Fibroblast of villous mesenchyme (primary cell): Measurements from ENCODE around the gene ELOF1. TPM values are rescaled to one million over a fixed set of nuclear protein-coding genes. Genes with fewer than 3 reads are reported as not detected.

ENCODE experiments used
- DNase-seq: peaks from one replicate; pipeline ENCODE4 v3.0.0-alpha.2; 2010; ENCODE audit warnings: low read depth
- H3K4me3 ChIP-seq: 2 replicates; pipeline ENCODE4 v1.5.1; 2011; ENCODE audit warnings: low read depth, mild to moderate bottlenecking, low read length
- CTCF ChIP-seq: IDR thresholded peaks from 2 replicates; pipeline ENCODE4 v1.5.1; 2012; ENCODE audit warnings: low read depth, mild to moderate bottlenecking, low read length; ENCODE audit not compliant: insufficient read depth
- total RNA-seq: library from RNA; depleted of rRNA; stranded (reverse); fragments of >200 nt; gene quantifications from 2 replicates; pipeline ENCODE4 v1.2.3, GENCODE V29; 2012

ELOF1 gene
- total RNA-seq, 1 donor, result 31.1 TPM

DNA sequence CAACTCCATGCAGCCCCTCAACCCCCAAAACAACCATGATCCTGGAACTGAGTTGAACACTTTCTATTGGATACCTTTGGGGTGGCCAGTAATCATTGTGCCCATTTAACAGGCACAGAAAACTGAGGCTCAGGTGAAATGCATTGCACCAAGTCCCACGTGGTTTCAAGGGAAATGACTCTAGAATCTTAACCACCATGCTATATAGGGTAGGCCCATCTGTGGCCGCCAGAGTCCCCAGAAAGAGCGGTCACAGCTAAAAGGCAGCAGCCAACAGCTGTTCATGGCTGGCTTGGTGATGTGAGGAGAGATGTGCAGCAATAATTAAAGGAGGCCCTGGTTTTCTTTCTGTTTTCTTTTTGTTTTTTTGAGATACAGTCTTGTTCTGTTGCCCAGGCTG, 17.8 kb downstream of the ELOF1 start:
- H3K4me3 ChIP-seq, result no peak overlapping the region
- DNase-seq, result no peak
- no peak for TF ChIP-seq CTCF

DNA sequence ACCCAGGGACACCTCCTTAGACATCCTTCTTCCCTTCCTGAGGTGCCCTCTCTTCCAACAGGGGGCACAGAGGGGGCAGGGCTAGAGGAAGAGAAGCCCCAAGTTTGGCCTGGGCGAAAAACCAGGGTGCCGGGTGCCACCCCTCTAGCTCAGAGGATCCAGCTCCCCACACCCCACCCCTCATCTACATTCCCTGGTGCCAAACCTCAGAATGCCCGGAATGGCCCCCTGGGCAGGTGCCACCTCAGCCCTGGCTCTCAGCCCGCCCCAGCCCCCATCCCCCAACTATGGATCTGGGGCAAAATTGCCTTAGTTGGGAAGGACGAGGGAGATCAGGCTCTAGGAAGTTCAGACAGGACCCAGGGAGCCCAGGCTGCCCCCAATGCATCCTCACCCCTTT, 18.4 kb downstream of the ELOF1 start:
- H3K4me3 ChIP-seq, result no peak overlapping the region
- no peak for DNase-seq
- no peak for TF ChIP-seq CTCF

GRCh38 chr19:11539495-11540365, 19.3 kb downstream of the ELOF1 start:
- no peak for TF ChIP-seq CTCF
- peak; percentile 13 for DNase-seq
- peak overlapping the region; percentile 47 for H3K4me3 ChIP-seq

GRCh38 chr19:11538232-11539036, 20.6 kb downstream of the ELOF1 start, which contains the start of gene CNN1:
Gene CNN1 (plus strand): TSS chr19:11538851. CDS start chr19:11538928, 77 bp downstream.
- TF ChIP-seq CTCF, result no peak
- peak; percentile 58 for DNase-seq
- peak within 1 kb of the TSS; percentile 32 for H3K4me3 ChIP-seq

- TF ChIP-seq CTCF, result peak; percentile 95
- peak; percentile 91 for DNase-seq
- H3K4me3 ChIP-seq, result peak overlapping the region; percentile 48
These were observed 23.0 kb downstream of the ELOF1 start for GRCh38 chr19:11535792-11536595.

DNA sequence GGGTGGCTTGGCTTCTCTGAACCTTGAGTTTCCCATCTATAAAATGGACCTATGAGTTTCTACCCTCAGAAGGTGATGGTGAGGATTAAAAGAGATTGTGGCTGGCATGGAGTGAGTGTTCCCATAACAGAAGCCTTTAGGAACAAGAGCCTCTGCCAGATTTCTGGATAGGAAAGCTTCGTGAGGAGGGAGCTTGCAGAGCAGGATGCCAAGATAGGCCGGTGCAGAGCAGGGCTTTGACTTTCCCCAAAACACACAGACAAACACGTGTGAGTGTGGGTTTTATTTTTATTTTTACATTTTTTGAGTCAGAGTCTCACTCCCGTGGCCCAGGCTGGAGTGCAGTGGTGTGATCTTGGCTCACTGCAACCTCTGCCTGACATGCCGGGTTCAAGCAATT, 24.1 kb downstream of the ELOF1 start:
- no peak for TF ChIP-seq CTCF
- no peak for DNase-seq
- no peak overlapping the region for H3K4me3 ChIP-seq
